Activated CD4-positive, alpha-beta T cell treated with anti-CD3 and anti-CD28 coated beads, Interleukin-2, amount 10 ng/mL, durations not matched to agents 24 days and 14 days (primary cell): ENCODE measurements around the gene MALT1. TPM values are rescaled to one million over a fixed set of nuclear protein-coding genes. Genes with fewer than 3 reads are reported as not detected.

Experiments used
- DNase-seq: peaks from one replicate; pipeline ENCODE4 v3.0.0; 2022
- H3K27ac Mint-ChIP-seq: one replicate; pipeline ENCODE4 v1.8.0; 2022; ENCODE audit warnings: mild to moderate bottlenecking, mixed read lengths
- H3K27me3 Mint-ChIP-seq: one replicate; pipeline ENCODE4 v1.8.0; 2022; ENCODE audit warnings: mixed read lengths
- H3K36me3 Mint-ChIP-seq: one replicate; pipeline ENCODE4 v1.8.0; 2022; ENCODE audit warnings: low read depth, mild to moderate bottlenecking, mixed read lengths
- H3K4me1 Mint-ChIP-seq: one replicate; pipeline ENCODE4 v1.8.0; 2021; ENCODE audit warnings: mixed read lengths
- H3K4me3 Mint-ChIP-seq: one replicate; pipeline ENCODE4 v1.8.0; 2022; ENCODE audit warnings: mild to moderate bottlenecking, moderate library complexity, mixed read lengths
- H3K9me3 Mint-ChIP-seq: one replicate; pipeline ENCODE4 v1.8.0; 2021; ENCODE audit warnings: mixed read lengths
- intact Hi-C: fragments of 100-400 bp; cut with micrococcal nuclease; formaldehyde crosslinking; loops from one replicate; pipeline ENCODE4 v1.15.1; 2023
- total RNA-seq: library from RNA; stranded (reverse); gene quantifications from 2 replicates; pipeline ENCODE4 v1.2.3, GENCODE V29; 2022

Gene MALT1
- total RNA-seq, 1 donor from 2014 or later, result 22.7 TPM

DNA sequence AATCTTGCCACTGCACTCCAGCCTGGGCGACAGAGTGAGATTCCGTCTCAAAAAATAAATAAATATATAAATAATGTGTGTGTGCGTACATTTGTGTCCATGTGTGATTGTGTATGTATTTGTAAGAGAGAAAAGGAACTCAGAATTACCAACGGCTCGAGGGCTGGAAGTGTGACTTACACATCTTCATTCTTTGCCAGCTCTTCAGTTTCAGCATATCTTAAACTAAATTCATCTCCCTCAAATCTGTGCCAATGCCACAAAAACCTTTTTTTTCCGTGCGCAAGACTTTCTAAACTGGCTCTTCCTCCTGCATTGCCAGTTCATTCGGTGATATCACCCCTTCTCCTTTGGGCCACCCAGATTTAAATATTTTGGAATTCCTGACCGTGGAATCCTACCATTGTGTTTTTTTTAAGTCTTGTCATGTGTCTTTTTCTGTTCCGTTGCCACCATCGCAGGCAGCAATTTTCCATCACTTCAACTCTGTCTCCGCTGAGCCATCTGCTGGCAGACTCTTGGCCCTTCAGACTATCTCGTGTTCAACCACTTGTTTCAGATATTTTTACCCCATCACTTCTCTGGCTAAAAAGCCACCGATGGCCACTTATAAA lies 116.4 kb downstream of the MALT1 start:
- no peaks in the 10 kb centered on the region for H3K9me3 Mint-ChIP-seq
- intact Hi-C loops, result no loop called here

DNA sequence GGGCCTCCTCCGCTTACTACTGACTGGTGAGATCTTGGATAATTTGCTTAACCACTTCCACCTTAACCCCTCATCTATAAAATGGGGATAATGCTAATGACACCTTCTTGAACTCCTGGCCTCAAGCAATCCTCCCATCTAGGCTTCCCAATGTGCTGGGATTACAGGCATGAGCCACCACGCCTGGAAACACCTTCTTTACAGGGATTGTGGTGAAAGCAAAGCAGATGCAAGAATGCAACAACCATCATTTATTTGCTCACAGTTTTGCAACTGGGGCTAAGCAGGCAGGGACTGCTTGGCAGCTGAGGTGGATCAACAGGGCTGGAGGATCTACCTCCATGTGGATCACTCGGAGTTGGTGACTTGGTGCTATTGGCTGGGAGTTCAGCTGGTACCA lies 117.2 kb downstream of the MALT1 start:
- intact Hi-C loops, result no loop called here
- H3K9me3 Mint-ChIP-seq, result no peaks in the 10 kb centered on the region
- H3K27me3 Mint-ChIP-seq, result peaks cover 2% of the 10 kb centered on the region
- H3K4me1 Mint-ChIP-seq, result no peaks in the 10 kb centered on the region
- DNase-seq, result no peak
- H3K36me3 Mint-ChIP-seq, result no peaks in the 10 kb centered on the region
- H3K4me3 Mint-ChIP-seq, result no peak overlapping the region
- H3K27ac Mint-ChIP-seq, result no peak overlapping the region

More for the DNA sequence above, 116.4 kb downstream of the MALT1 start:
- Mint-ChIP-seq H3K27me3 (peaks cover 2% of the 10 kb centered on the region), H3K27ac (no peak overlapping the region), H3K4me1 (no peaks in the 10 kb centered on the region), H3K4me3 (no peak overlapping the region), H3K36me3 (no peaks in the 10 kb centered on the region)
- DNase-seq, result no peak

DNA sequence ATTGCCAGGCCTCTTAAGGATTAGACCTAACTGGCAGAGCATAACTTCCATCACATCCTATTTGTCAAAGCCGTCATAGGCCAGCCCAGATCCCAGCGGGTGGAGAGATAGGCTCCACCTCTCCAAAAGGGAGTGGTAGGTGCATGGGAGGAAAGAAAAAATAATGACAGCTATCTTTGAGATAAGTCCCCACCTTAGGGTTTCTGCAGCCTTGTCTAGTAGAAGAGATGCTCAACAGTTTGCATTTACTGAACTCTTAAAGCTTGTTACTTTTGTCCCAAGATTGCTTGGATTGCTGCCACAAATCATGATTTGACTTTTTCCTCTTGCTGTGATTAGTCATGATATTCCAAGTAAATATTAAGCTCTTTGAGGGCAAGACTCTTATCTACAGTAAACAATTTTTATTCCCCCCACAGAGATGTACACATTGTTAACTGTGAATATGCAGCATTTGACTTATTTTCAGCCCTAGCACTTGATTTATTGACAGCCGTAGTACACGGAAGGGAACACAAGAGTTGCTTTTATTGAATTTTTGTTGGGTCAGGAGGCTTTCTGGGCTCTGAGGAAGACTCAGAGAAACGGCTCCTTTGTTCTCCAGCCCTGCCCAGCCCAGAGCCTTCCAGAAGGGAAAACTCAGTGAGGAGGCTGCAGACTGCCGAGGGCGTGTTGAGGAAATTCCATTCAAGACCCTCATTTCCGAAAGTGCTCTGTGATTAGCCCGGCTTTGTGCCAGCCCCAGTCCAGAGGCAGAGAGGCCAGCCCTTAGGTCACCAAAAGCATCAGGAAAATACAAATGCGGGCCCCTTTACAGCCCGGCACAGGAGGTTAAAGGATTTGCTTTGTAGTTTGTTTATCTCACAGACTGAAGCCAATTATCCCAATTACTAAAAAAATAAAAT lies 118.0 kb downstream of the MALT1 start:
- intact Hi-C loops, result no loop called here
- H3K4me1 Mint-ChIP-seq, result no peaks in the 10 kb centered on the region

DNA sequence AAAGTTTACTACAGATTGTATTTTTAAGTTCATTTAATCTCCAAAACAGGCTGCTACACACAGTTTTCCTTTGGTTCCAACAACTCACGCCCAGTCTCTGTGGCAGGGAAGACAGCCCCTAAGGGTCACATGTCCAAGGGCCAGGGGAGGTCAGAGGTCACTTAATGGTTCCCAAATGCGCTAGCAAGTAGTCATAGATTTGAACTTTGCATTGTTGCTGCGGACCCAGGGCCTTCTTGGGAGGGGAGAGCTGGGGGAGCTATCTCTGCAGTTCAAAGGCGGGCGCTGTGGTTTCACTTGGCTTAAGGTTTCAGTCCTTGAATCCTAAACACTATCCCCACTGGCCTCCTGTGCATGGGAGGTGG lies 118.6 kb downstream of the MALT1 start:
- no peaks in the 10 kb centered on the region for H3K9me3 Mint-ChIP-seq
- no peaks in the 10 kb centered on the region for H3K36me3 Mint-ChIP-seq
- no peak overlapping the region for H3K4me3 Mint-ChIP-seq
- H3K27ac Mint-ChIP-seq, result no peak overlapping the region
- intact Hi-C loops, result no loop called here
- H3K4me1 Mint-ChIP-seq, result no peaks in the 10 kb centered on the region
- peaks cover 2% of the 10 kb centered on the region for H3K27me3 Mint-ChIP-seq
- no peak for DNase-seq

More for the DNA sequence above, 118.0 kb downstream of the MALT1 start:
- no peak for DNase-seq
- Mint-ChIP-seq H3K4me3 (no peak overlapping the region), H3K27ac (no peak overlapping the region), H3K36me3 (no peaks in the 10 kb centered on the region), H3K27me3 (peaks cover 2% of the 10 kb centered on the region), H3K9me3 (no peaks in the 10 kb centered on the region)

DNA sequence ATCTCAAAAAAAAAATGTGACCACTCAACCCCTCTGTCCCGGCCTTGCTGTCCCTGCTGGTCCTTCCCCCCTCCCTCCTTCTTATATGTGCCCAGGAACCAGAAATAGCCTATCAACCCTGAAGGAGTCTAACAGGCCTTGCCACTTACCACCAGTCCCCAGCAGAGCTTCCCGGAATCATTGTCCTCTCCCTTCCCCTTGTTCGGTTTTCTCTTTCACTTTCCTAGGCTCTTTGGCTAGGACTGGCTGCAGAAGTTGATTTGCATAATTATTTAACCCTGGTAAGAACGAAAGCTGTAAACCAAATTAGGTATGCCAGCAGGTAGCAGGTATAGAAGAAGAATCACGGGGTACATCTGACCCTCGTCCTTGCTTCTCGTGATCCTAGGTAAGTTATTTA lies 120.8 kb downstream of the MALT1 start:
- Mint-ChIP-seq H3K36me3 (no peaks in the 10 kb centered on the region), H3K27ac (no peak overlapping the region), H3K9me3 (no peaks in the 10 kb centered on the region), H3K4me1 (no peaks in the 10 kb centered on the region), H3K4me3 (no peak overlapping the region), H3K27me3 (no peaks in the 10 kb centered on the region)
- DNase-seq, result no peak
- intact Hi-C loops, result no loop called here

DNA sequence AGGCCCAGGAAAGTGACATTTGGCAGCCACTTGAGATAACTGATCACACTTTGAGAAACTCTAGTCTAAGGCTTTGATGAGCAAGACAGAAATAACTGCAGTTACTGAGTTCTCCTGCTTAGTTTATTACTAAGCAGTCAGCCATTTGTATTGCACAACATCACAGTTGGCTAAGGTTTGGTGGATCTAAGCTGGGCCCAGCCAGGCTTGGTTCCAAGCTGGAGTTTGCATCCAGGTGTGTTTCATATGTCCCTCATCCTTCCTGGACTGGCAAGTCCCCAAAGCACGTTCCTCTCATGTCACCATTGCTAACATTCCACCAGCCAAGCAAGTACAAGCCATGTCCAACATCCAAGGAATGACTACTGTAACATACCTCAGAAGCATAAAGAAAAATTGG lies 122.1 kb downstream of the MALT1 start:
- Mint-ChIP-seq H3K27ac (no peak overlapping the region), H3K4me1 (no peaks in the 10 kb centered on the region)

DNA sequence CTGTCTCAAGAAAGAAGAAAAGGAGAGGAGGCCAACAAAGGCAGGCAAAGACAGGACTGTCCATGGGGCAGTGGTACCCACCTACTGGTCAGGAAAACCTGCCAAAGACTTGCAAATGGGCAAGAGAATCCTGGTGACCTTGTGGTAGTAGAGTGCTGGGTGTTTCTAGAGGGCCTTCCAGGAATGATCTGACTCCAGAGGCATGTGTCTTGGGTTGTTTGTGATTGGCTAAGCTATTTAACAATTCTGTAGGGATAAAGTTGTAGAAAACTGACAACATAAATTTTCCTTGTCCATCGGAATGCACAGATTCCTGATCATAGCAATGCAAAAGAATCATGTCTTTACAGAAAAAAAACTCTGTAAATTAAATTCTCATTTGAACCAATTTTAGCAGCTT lies 125.0 kb downstream of the MALT1 start:
- Mint-ChIP-seq H3K9me3 (no peaks in the 10 kb centered on the region), H3K27ac (no peak overlapping the region), H3K4me1 (no peaks in the 10 kb centered on the region), H3K4me3 (no peak overlapping the region), H3K27me3 (peaks cover 4% of the 10 kb centered on the region), H3K36me3 (no peaks in the 10 kb centered on the region)
- intact Hi-C loops, result no loop called here
- DNase-seq, result no peak

More for the DNA sequence above, 122.1 kb downstream of the MALT1 start:
- Mint-ChIP-seq H3K9me3 (no peaks in the 10 kb centered on the region), H3K4me3 (no peak overlapping the region), H3K27me3 (no peaks in the 10 kb centered on the region), H3K36me3 (no peaks in the 10 kb centered on the region)
- intact Hi-C loops, result no loop called here
- no peak for DNase-seq

DNA sequence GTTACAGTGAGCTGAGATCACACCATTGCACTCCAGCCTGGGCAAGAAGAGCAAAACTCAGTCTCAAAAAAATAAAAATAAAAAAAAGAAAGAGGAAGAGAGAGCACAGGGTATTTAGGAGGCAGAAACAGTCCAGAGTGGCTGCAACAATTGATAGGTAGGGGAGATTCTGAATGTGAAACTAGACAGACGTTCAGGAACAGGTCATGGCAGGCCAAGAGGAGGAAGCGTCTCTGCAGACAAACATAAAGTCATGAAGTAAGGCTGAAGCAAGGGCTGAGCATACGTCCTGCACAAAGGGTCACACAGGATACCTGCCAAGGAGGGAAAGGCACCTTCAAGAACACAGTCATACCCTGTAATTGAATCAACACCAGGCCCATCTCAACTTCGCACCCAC lies 129.3 kb downstream of the MALT1 start:
- Mint-ChIP-seq H3K4me3 (no peak overlapping the region), H3K36me3 (no peaks in the 10 kb centered on the region), H3K4me1 (no peaks in the 10 kb centered on the region), H3K27ac (no peak overlapping the region), H3K9me3 (no peaks in the 10 kb centered on the region), H3K27me3 (peaks cover 16% of the 10 kb centered on the region)
- no peak for DNase-seq
- intact Hi-C loops, result no loop called here

DNA sequence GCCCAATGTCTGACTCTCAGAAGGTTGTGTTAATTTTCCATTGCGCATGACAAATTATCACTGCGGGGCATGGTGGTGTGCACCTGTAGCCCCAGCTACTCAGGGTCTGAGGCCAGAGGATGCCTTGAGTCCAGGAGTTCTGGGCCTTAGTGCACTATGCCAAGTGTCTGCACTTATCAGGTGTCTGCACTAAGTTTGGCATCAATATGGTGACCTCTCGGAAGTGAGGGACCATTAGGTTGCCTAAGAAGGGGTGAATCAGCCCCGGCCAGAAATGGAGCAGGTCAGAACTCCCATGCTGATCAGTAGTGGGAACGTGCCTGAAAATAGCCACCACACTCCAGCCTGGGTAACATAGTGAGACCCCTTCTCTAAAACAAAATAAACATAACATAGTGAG lies 131.7 kb downstream of the MALT1 start:
- Mint-ChIP-seq H3K4me1 (peaks cover 2% of the 10 kb centered on the region), H3K36me3 (no peaks in the 10 kb centered on the region), H3K27ac (no peak overlapping the region), H3K9me3 (no peaks in the 10 kb centered on the region), H3K27me3 (peaks cover 19% of the 10 kb centered on the region), H3K4me3 (no peak overlapping the region)
- intact Hi-C loops, result no loop called here
- no peak for DNase-seq

DNA sequence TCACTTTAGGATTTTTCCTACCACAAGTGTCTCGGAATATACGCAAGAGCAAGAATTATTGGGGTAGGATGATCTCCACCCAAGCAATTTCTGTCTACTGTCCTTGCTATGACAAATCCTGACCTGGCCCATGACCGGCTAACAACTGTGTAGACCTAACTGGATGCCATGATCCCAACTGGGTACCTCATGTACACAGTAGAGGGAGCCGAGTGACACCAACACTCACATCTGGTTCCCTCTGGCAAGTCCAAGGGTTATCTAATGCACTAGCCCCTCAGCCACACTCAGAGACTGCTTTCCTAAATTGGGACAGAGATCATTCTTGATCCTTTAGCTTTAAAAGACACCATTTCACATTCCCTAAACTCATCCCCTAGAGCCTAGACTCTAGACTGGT lies 132.7 kb downstream of the MALT1 start:
- H3K4me1 Mint-ChIP-seq, result peaks cover 2% of the 10 kb centered on the region
- no peaks in the 10 kb centered on the region for H3K9me3 Mint-ChIP-seq
- peaks cover 19% of the 10 kb centered on the region for H3K27me3 Mint-ChIP-seq
- H3K36me3 Mint-ChIP-seq, result no peaks in the 10 kb centered on the region
- no peak for DNase-seq
- no peak overlapping the region for H3K27ac Mint-ChIP-seq
- no peak overlapping the region for H3K4me3 Mint-ChIP-seq
- intact Hi-C loops, result no loop called here

Other genes starting within 250 kb of the MALT1 start
- 0.07 and 0.23 TPM in 2 replicates for gene ALPK2, start 42.4 kb upstream of the MALT1 start, total RNA-seq
- 0.79 and 1.0 TPM in 2 replicates for gene ZNF532, start 193.4 kb downstream of the MALT1 start, total RNA-seq